Lower leg skin (tissue), 3 donors: ENCODE measurements around the gene STARD7.

Source experiments
- CTCF ChIP-seq, 3 donors: fragments of 450-650 bp; IDR thresholded peaks; one replicate each; pipeline ENCODE4 v1.5.1; 2016; ENCODE audit warnings: antibody characterized with exemption in 3 of 3, mild to moderate bottlenecking in 3 of 3, moderate library complexity in 2 of 3
- POLR2A ChIP-seq, 2 donors: fragments of 450-650 bp; IDR thresholded peaks; one replicate each; pipeline ENCODE4 v1.6.1; 2016 to 2017; ENCODE audit warnings: antibody characterized with exemption in 2 of 2, mild to moderate bottlenecking in 1 of 2, moderate library complexity in 1 of 2

- TF ChIP-seq CTCF (IDR thresholded peaks at IDR 0.05): no peak
- no peak for TF ChIP-seq POLR2A (IDR thresholded peaks at IDR 0.05)
These were observed 22.1 kb downstream of the STARD7 start for GRCh38 chr2:96186562-96186961.
